NCI-H82 treated with DMSO at 0.1 percent for 48 hours (cell line): Measurements from ENCODE around the gene U2AF1L4.

Experiments used
- DNase-seq: peaks from one replicate; lab custom pipeline; 2025; ENCODE audit not compliant: unreplicated experiment; lab: John Stamatoyannopoulos, UW

U2AF1L4 gene

GRCh38 chr19:35714601-35715354, 30.4 kb downstream of the U2AF1L4 start:
- no peak for DNase-seq

DNA sequence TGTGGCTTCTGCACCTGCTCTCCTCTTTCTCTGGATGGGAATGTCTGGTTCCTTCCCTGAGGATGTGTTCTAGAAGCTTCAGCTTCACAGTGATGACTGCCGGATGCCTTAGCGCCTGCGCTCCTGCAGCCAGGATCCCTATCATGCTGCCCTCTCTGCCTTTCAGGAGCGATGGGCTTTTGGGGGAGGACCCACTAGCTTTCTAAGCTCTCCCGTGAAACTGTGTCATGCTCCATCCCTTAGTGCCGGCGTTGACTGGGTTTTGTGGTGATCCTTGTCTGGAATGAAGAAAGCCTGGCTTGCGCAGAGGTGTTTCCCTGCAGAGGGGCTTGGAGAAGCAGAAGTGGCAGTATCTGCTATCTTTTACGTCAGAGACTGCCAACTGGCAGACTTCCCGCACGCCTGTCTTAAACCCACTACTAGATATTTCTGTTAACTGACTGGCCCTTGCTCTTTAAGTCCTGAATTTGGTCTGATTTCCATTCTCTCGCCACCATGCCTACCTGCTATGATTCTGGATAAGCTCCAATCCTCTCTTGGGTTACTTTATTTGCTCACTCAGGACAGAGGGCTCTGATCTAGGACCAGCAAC, 31.2 kb downstream of the U2AF1L4 start:
- no peak for DNase-seq

DNA sequence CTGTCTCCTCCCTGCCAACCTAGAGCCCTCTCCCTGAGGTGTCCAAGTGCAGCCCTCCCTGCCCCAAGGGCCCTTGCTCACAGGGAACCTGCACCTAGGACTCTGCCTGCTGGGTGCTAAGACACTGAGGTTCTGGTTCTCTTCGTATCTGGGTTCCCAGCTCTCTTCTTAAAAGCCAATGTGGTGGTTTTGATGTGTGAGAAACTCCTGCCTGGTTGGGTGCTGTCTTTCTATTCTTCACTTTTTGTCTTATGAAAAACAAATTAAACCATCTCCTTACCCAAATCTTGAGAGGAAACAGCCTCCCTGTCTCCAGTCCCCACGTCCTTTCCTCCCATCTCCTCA, 31.7 kb downstream of the U2AF1L4 start:
- DNase-seq = no peak

DNA sequence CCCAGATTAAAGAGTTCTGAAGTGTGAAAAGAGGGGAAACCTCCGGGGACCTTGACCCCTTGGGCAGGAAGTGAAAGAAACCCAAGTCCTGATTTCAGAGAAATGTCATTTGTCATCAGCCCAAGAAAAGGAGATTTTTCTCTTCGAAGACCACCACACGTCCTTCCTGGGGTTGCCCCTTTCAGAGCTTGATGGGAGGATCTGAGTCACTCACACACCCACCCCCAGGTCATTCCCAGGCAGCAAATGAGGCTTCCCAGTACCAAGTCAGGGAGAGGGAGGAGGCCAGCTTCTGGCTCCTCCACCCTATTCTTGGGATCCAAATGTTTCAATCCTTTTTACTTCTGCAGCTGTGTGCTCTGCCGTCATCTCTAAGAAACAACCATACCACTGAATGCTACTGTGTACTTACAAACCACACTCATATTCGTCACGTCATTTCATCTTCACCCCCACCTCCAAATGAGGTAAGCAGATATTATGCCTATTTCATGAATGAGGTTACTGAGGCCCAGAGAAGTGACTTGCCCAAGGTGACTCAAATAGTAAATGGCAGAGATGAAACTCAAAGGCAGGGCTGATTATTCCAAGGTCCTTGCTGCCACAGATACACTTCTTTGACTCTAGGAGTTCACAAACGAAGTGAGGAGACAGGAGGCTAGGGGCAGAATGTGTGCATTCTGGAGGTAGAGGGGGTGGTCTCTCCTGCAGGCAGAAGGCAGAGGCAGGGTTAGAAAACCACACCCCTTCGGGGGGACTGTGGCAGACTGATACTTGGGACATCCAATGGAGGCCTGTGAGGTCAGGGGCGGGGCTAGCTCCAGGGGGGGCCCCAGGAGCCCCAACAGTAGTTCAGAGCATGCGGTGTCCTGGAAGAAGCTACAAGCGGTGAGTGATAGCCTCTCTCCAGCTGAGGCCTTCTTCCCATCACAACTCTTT, 32.4 kb downstream of the U2AF1L4 start:
- no peak for DNase-seq

- no peak for DNase-seq
Observed at GRCh38 chr19:35710784-35711723, 34.2 kb downstream of the U2AF1L4 start.

DNA sequence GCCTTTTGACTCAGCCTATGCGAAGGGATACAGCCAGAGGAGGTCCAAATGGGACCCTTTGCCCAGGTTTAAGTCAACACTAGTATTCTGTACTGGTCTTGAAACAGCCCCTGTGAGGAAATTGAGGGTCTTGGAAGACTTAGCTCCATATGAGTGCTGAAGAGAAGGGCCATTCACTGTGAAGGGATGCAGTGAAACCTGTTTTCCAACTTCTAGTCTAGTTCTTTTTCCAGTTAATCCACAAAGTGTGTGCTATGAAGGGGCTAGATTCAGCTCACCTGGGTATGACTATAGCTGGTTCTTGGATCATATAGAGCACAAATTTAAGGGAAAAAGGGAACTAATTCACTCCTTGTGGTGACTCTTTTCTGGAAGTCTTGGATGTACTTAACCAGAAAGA, 36.8 kb downstream of the U2AF1L4 start:
- no peak for DNase-seq

GRCh38 chr19:35704218-35704617, 41.0 kb downstream of the U2AF1L4 start, which contains the start of gene ZBTB32:
ZBTB32 (plus strand) TSS chr19:35704558; CDS start chr19:35714627, 10,069 bp downstream.
- no peak for DNase-seq

DNA sequence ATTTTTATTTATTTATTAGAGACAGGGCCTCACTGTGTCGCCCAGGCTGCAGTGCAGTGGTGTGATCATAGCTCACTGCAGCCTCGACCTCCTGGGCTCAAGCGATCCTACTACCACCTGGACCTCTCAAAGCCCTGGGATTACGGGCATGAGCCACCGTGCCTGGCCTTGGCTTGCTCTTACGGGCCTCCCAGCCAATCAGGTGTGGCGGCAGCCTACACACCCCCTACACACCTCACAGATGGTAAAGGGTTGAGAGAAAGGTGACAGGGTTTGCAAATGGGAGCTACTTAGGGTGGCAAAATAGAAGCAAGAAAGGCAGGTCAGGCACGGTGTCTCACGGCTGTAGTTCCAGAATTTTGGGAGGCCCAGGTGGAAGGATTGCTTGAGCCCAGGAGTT, 41.9 kb downstream of the U2AF1L4 start:
- DNase-seq = no peak

- DNase-seq = peak; percentile 99
Observed at GRCh38 chr19:35702223-35703012, 42.8 kb downstream of the U2AF1L4 start.

- DNase-seq = no peak
Observed at GRCh38 chr19:35696835-35697234, 48.4 kb downstream of the U2AF1L4 start.

- no peak for DNase-seq
Observed at GRCh38 chr19:35695895-35696422, 49.3 kb downstream of the U2AF1L4 start.

- peak; percentile 81 for DNase-seq
Observed at GRCh38 chr19:35693835-35694599, 51.2 kb downstream of the U2AF1L4 start.

DNA sequence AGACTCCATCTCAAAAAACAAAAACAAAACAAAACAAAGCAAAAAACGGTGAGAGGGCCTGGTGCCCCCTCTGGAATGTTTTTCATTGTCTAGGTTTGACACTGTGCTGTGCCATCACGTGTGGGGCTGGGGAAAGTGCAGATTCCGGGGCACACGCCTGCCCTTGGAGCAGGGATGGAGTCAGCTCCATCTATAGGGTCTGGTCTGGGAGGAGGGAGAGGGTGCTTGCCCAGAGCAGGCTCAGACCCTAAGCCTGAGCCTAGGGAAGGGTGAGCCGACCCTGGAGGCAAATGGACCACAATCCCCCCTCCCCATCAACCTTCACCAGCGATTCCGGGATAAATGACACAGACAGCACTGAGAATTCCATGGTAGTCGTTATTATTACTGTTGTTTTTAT, 51.8 kb downstream of the U2AF1L4 start:
- DNase-seq = no peak
